NB4 (cell line): ENCODE data around the gene UBE2Q1.

Source experiments
- DNase-seq: peaks from one replicate; pipeline ENCODE4 v3.0.0; 2010; ENCODE audit warnings: low read depth
- H3K4me3 ChIP-seq: one replicate; pipeline ENCODE4 v1.5.1; 2011; ENCODE audit warnings: mild to moderate bottlenecking, low read depth, low read length, moderate library complexity
- MYC ChIP-seq: IDR thresholded peaks from 2 replicates; pipeline ENCODE4 v1.6.1; 2011; ENCODE audit warnings: low read depth, low read length
- POLR2A ChIP-seq: IDR thresholded peaks from 2 replicates; pipeline ENCODE4 v1.6.1; 2011; ENCODE audit warnings: mild to moderate bottlenecking; ENCODE audit not compliant: insufficient read length; ENCODE audit errors: extremely low read depth
- TF ChIP-seq, protein P1 (sequence below): IDR thresholded peaks from one replicate; pipeline ENCODE4 v1.5.1; 2012; ENCODE audit warnings: low read depth, low read length
- TF ChIP-seq, protein P2 (sequence below): IDR thresholded peaks from 2 replicates; pipeline ENCODE4 v1.6.1; 2011; ENCODE audit warnings: low read depth, low read length

UBE2Q1 gene

DNA sequence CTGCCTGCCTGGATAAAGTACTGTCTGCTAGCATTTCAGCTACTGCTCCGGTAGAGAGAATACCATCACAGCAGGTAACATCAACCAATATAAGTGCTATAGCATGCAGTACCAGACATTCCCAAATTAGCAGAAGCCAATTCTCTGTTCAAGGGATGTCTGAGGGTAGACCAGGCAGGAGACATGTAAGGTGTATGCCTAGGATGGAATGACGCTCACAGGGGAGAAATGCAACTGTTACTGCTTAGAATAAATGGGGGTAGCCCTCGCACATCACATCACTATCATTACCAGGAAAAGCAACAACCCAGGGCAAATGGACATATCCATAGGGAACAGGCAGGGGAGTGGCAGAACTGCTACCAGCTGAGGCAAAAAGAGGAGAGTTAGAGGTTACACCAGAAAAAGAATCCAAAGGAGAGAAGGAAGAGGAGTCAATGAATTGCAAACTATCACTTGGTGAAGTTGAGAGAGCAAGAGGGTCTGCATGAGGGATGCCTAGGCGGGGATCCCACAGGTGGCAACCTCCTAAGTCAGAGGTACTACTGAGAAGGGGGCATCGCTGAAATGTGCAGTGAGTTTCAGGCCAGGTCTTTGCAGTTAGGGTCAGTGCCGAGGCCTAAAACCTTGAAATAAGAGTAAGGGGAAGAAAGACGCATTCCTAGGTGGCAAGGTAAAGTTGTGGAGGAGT, 1.1 kb downstream of the UBE2Q1 start:
- no peak for DNase-seq
- peak overlapping the region; percentile 98 for H3K4me3 ChIP-seq
- TF ChIP-seq, protein P1, sequence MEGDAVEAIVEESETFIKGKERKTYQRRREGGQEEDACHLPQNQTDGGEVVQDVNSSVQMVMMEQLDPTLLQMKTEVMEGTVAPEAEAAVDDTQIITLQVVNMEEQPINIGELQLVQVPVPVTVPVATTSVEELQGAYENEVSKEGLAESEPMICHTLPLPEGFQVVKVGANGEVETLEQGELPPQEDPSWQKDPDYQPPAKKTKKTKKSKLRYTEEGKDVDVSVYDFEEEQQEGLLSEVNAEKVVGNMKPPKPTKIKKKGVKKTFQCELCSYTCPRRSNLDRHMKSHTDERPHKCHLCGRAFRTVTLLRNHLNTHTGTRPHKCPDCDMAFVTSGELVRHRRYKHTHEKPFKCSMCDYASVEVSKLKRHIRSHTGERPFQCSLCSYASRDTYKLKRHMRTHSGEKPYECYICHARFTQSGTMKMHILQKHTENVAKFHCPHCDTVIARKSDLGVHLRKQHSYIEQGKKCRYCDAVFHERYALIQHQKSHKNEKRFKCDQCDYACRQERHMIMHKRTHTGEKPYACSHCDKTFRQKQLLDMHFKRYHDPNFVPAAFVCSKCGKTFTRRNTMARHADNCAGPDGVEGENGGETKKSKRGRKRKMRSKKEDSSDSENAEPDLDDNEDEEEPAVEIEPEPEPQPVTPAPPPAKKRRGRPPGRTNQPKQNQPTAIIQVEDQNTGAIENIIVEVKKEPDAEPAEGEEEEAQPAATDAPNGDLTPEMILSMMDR: no peak
- TF ChIP-seq, protein P2, sequence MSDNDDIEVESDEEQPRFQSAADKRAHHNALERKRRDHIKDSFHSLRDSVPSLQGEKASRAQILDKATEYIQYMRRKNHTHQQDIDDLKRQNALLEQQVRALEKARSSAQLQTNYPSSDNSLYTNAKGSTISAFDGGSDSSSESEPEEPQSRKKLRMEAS: no peak
- no peak for TF ChIP-seq POLR2A
- no peak for TF ChIP-seq MYC

DNA sequence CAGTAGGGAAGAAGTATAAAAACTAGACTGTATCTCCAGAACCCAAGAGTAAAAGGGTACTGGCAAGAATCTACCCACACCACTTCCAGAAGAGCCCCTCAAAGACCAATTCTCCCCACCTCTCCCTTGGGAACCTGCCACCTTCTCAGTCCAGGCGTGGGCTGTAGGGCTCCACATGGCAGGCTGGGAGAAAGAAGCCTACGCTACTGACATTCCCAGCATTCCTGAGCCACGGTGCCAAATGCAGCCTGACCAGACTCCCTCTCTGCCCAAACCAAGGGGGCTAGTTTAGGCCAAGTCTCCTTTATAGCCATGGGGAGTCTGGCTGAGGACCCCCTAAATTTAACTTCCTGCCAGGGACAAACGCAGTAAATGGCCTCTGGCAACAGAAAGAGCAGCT, 2.0 kb downstream of the UBE2Q1 start:
- peak overlapping the region; percentile 98 for H3K4me3 ChIP-seq
- TF ChIP-seq MYC (no peak), POLR2A (no peak)
- TF ChIP-seq, protein P2: no peak
- TF ChIP-seq, protein P1: no peak
- no peak for DNase-seq

DNA sequence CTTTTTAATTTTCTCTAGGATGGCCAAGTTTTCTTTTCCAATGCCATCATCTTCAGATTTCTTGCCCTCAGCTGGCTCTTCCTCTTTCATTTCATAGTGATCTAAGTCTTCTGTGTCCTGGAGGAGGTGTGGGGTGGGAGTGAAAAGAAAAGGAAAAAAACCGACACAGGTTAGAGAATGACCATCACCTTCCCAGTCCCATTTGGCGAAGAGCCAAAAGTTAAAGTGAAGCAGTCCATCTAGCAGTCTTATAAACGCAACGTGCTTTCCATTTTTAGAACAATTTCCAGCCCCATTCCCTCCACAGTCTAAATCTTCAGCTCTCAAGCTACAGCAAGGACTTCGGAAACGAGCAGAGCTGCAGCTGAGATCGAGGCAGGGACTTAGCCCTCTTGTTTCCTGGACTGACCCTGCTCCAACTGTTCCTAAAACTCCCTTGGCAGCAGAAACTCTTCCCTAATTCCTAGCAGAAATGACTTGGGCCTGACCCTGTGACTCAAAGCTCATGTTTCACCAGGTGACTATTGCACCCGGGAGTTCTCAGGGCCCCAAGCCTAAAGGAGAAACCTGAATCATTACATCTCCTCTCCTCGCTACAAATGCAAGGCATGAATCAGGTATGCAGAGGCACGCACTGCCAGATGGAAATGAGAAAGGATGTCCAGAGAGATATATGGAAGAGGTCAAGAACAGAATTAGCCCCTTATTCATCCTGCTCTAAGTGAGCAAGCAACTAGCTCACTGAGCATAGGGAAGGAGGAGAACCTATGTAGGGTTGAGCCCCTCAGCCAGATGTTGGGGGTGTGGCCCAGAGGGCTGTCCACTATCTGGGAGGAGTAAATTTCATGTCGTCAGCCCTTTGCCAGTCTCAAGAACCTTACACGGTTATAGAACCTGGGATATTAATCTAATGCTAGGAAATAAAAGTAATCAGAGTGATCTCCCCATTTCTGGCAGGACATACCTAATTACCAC, 5.1 kb downstream of the UBE2Q1 start:
- no peak overlapping the region for H3K4me3 ChIP-seq
- DNase-seq: no peak
- TF ChIP-seq, protein P2: no peak
- TF ChIP-seq, protein P1: no peak
- no peak for TF ChIP-seq MYC
- TF ChIP-seq POLR2A: no peak

DNA sequence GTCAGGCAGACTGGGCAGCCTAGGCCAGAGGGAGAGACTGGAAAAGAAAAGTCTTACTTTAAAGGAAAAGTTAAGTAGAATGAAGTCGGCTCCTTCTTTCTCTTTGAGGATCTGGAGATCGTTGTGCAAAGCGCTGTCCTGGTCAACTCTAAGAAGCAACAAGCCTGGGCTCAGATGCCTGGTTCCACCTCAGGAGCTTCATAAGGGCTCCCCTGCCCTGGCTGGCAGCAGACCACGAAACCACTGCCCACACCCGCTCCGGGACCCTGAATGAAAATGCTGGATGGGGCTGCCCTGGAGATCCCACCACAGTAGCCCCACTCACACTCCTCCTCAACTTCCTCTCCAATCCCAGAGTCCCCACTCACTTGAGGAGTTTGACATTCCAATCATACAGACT, 6.4 kb downstream of the UBE2Q1 start:
- TF ChIP-seq MYC: no peak
- TF ChIP-seq, protein P1: no peak
- TF ChIP-seq, protein P2: no peak
- TF ChIP-seq POLR2A: no peak

DNA sequence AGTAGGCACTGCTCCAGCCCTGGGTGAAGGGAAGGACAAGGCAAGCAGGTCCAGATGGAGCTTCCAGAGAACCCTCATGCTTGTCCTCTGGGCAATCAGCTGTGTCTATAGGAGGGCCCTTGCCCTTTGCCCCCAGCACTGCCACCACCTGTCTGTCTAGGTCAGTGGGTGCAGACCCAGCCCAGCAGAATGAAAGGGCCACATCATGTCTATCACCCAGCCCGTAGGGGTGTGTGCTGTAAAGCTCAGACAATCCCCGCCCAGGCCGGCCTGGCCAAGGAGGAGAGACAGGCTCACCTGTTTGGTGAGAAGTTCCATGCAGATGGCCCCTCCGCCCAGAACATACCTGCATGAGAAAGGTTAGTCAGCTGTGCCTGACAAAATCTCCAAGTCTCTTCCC, 7.0 kb downstream of the UBE2Q1 start:
- H3K4me3 ChIP-seq: no peak overlapping the region
- no peak for DNase-seq
- TF ChIP-seq, protein P2: no peak
- no peak for TF ChIP-seq POLR2A

More for the DNA sequence above, 6.4 kb downstream of the UBE2Q1 start:
- DNase-seq: no peak
- H3K4me3 ChIP-seq: no peak overlapping the region

DNA sequence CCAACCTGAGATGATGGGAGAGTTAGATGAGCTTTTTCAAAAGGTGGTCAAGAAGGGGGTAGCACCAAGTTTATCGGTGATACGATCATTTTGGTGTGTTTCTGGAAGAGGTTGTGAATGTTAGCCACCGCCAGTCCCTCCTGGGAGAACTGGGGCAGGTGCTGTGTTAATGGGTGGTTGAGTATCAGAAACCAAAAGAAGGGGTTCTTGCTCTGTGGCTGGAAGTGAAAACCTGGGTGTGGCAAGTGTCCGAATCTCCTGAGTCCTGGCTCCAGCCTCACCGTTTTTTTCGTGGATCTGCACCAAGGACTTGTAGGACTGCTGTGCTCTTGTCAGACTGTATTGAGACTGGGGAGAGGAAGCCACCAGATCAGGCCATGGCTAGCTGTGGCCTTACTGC, 7.8 kb downstream of the UBE2Q1 start:
- H3K4me3 ChIP-seq: no peak overlapping the region
- TF ChIP-seq MYC (no peak), POLR2A (no peak)
- TF ChIP-seq, protein P2: no peak
- TF ChIP-seq, protein P1: no peak
- no peak for DNase-seq
